Endothelial cell of umbilical vein (primary cell): ENCODE measurements around the gene ST6GALNAC4. TPM values are rescaled to one million over a fixed set of nuclear protein-coding genes. Genes with fewer than 3 reads are reported as not detected.

ENCODE experiments used
- BruUV-seq: library from RNA; stranded (reverse); fragments of 400-500 nt; replicated peaks from 2 replicates; lab custom pipeline; 2021; lab: Mats Ljungman, UMichigan
- CTCF ChIA-PET: fragments of 300-600, 350-600 bp; sonication (Branson Sonifier 250); formaldehyde crosslinking; loops from one replicate; lab custom pipeline; 2021; ENCODE audit warnings: antibody characterized with exemption, inconsistent platforms; lab: Charles Lee
- POLR2A ChIA-PET: fragments of 300-600, 350-600 bp; sonication (Branson Sonifier 250); formaldehyde crosslinking; loops from one replicate; lab custom pipeline; 2021; ENCODE audit warnings: antibody characterized with exemption, inconsistent platforms; lab: Charles Lee
- DNase-seq: peaks from one replicate; pipeline ENCODE4 v3.0.0-alpha.2; 2011; ENCODE audit warnings: low read depth, low spot score
- FAIRE-seq: peaks from 2 replicates; lab custom pipeline; 2011; peaks lifted over from hg19 to GRCh38; lab: Jason Lieb, UNC
- H2AFZ ChIP-seq: 2 replicates; pipeline ENCODE4 v1.6.0; 2012; ENCODE audit warnings: low read depth, low read length, control low read depth, inconsistent platforms
- H3K27ac ChIP-seq: 2 replicates; pipeline ENCODE4 v1.5.1; 2011; ENCODE audit warnings: low read depth, mild to moderate bottlenecking, control low read depth, low read length, moderate library complexity; ENCODE audit not compliant: insufficient read depth
- H3K27me3 ChIP-seq, 2 experiments: 2 replicates each; pipeline versions ENCODE4 v1.6.0 to v1.6.1; 2011; ENCODE audit warnings: low read length in 2 of 2, mixed read lengths in 1 of 2; ENCODE audit not compliant: control insufficient read depth in 2 of 2, insufficient read depth in 2 of 2
- H3K36me3 ChIP-seq, 2 experiments: 2 replicates in 1 of 2; 3 replicates in 1 of 2; pipeline ENCODE4 v1.5.1; 2011; ENCODE audit warnings: low read length in 2 of 2, mild to moderate bottlenecking in 1 of 2, moderate library complexity in 1 of 2; ENCODE audit not compliant: control insufficient read depth in 2 of 2, insufficient read depth in 2 of 2; ENCODE audit errors: extremely low read depth in 1 of 2
- H3K4me1 ChIP-seq: 3 replicates; pipeline ENCODE4 v1.5.1; 2011; ENCODE audit warnings: mild to moderate bottlenecking, low read length; ENCODE audit not compliant: control insufficient read depth, insufficient read depth; ENCODE audit errors: extremely low read depth
- H3K4me2 ChIP-seq: 2 replicates; pipeline ENCODE4 v1.6.1; 2011; ENCODE audit warnings: low read length, control low read depth, mixed read lengths; ENCODE audit not compliant: insufficient read depth
- H3K4me3 ChIP-seq, 3 experiments: fragments of 200-600 bp in 1 of 3; sonication (generic), shearing (Covaris generic) in 1 of 3; replicated peaks in 1 of 3; 2 replicates each; pipeline ENCODE4 v1.5.1; 2011 to 2016; ENCODE audit warnings: control low read depth in 3 of 3, low read length in 3 of 3, mild to moderate bottlenecking in 2 of 3, inconsistent platforms in 1 of 3, low read depth in 1 of 3, moderate library complexity in 1 of 3; ENCODE audit not compliant: insufficient read depth in 1 of 3
- H3K79me2 ChIP-seq: 2 replicates; pipeline ENCODE4 v1.6.0; 2012; ENCODE audit warnings: low read length, inconsistent platforms; ENCODE audit not compliant: control insufficient read depth, insufficient read depth
- H3K9ac ChIP-seq: replicated peaks from 2 replicates; pipeline ENCODE3; 2011; ENCODE audit warnings: low read length, control low read depth; ENCODE audit not compliant: insufficient read depth; ENCODE audit errors: extremely low read depth
- H3K9me1 ChIP-seq: replicated peaks from 3 replicates; pipeline ENCODE4 v1.6.0; 2011; ENCODE audit warnings: mild to moderate bottlenecking, low read length; ENCODE audit not compliant: control insufficient read depth, insufficient read depth; ENCODE audit errors: extremely low read depth
- H3K9me3 ChIP-seq: replicated peaks from 2 replicates; pipeline ENCODE4 v1.5.1; 2012; ENCODE audit warnings: low read length, inconsistent platforms; ENCODE audit not compliant: control insufficient read depth, insufficient read depth
- H4K20me1 ChIP-seq: replicated peaks from 2 replicates; pipeline ENCODE3; 2011; ENCODE audit warnings: mild to moderate bottlenecking, low read length; ENCODE audit not compliant: control insufficient read depth, insufficient read depth; ENCODE audit errors: extremely low read depth
- CTCF ChIP-seq, 2 donors: IDR thresholded peaks; 1 replicate in 1 of 2; 2 replicates in 1 of 2; pipeline ENCODE4 v1.5.1; 2011; ENCODE audit warnings: low read length in 2 of 2, mild to moderate bottlenecking in 2 of 2, moderate library complexity in 2 of 2, control low read depth in 1 of 2, inconsistent platforms in 1 of 2, low read depth in 1 of 2; ENCODE audit not compliant: insufficient read depth in 1 of 2; ENCODE audit errors: extremely low read depth in 1 of 2
- EZH2 ChIP-seq: IDR thresholded peaks from 2 replicates; pipeline ENCODE4 v1.6.1; 2012; ENCODE audit warnings: borderline replicate concordance, low read depth, mild to moderate bottlenecking, moderate library complexity, low read length, inconsistent platforms; ENCODE audit not compliant: severe bottlenecking
- FOS ChIP-seq: IDR thresholded peaks from 2 replicates; pipeline ENCODE4 v1.6.1; 2011; ENCODE audit warnings: mild to moderate bottlenecking, low read length, moderate library complexity, borderline replicate concordance; ENCODE audit not compliant: insufficient read depth
- GATA2 ChIP-seq: IDR thresholded peaks from 2 replicates; pipeline ENCODE4 v1.7.0; 2011; ENCODE audit warnings: low read depth, mild to moderate bottlenecking, moderate library complexity, mixed read lengths, low read length; ENCODE audit not compliant: insufficient read length, insufficient read depth
- JUN ChIP-seq: IDR thresholded peaks from 2 replicates; pipeline ENCODE4 v1.6.1; 2011; ENCODE audit warnings: borderline replicate concordance, low read depth; ENCODE audit not compliant: insufficient read length, insufficient read depth
- MAX ChIP-seq: IDR thresholded peaks from 2 replicates; pipeline ENCODE4 v1.6.1; 2011; ENCODE audit not compliant: insufficient read depth, insufficient read length
- MYC ChIP-seq: IDR thresholded peaks from one replicate; pipeline ENCODE4 v1.6.1; 2011; ENCODE audit warnings: mild to moderate bottlenecking, low read depth, low read length
- POLR2A ChIP-seq: IDR thresholded peaks from 2 replicates; pipeline ENCODE4 v1.6.1; 2012; ENCODE audit warnings: low read depth, mild to moderate bottlenecking, control low read depth, low read length
- POLR2AphosphoS5 ChIP-seq: IDR thresholded peaks from 2 replicates; pipeline ENCODE4 v1.6.1; 2012; ENCODE audit warnings: low read depth, mild to moderate bottlenecking, control low read depth, low read length, moderate library complexity; ENCODE audit not compliant: insufficient read depth
- dilution Hi-C: fragments of 300-500 bp; cut with MboI; formaldehyde crosslinking; loops from one replicate; pipeline ENCODE4 v1.15.0; 2019; ENCODE audit warnings: low sequenced_read_pairs; ENCODE audit not compliant: extremely low pct_ligation_motif_present
- intact Hi-C: fragments of 100-400 bp; cut with micrococcal nuclease; formaldehyde crosslinking; loops from one replicate; pipeline ENCODE4 v1.10.0; 2022
- polyA plus RNA-seq, 4 experiments: library from polyadenylated mRNA; depleted of rRNA in 3 of 4; stranded (reverse) in 3 of 4; unstranded in 1 of 4; fragments of >200 nt; gene quantifications; 2 replicates each; pipeline versions ENCODE4 v1.2.1 to v1.2.3, GENCODE V29; 2011 to 2012; ENCODE audit warnings: missing spikeins in 1 of 4
- total RNA-seq: library from RNA; stranded (reverse); gene quantifications from 2 replicates; pipeline ENCODE4 v1.2.3, GENCODE V29; 2021

ST6GALNAC4 gene
- total and polyA plus RNA-seq, 2 donors (not counting 3 experiments of a cell fraction or from before 2014, with no cell fraction given): 45.9 to 85.3 TPM

GRCh38 chr9:127959841-127960409, 43.1 kb upstream of the ST6GALNAC4 start:
- no peaks in the 10 kb centered on the region for H3K27me3 ChIP-seq
- no peaks in the 10 kb centered on the region for H3K9me1 ChIP-seq
- no TSS peak for BruUV-seq
- H3K27ac ChIP-seq: no peak overlapping the region
- H3K4me3 ChIP-seq: no peak overlapping the region
- H3K79me2 ChIP-seq: no peaks in the 10 kb centered on the region
- no peak for TF ChIP-seq CTCF (IDR thresholded peaks at IDR 0.05; ENCODE audit: extremely low read depth in 1 of 2, insufficient read depth in 1 of 2, low read depth in 1 of 2, low read length in 2 of 2)
- TF ChIP-seq JUN: no peak
- no peak for TF ChIP-seq MYC
- no peak for TF ChIP-seq MAX
- TF ChIP-seq FOS: no peak
- no peak for TF ChIP-seq POLR2AphosphoS5
- no peak for TF ChIP-seq GATA2
- TF ChIP-seq EZH2: no peak
- no peak for TF ChIP-seq POLR2A
- H3K9me3 ChIP-seq: no peaks in the 10 kb centered on the region
- intact Hi-C loops (no loop called here), dilution Hi-C loops (no loop called here)
- no peak overlapping the region for H3K4me2 ChIP-seq
- H3K36me3 ChIP-seq: no peaks in the 10 kb centered on the region
- POLR2A ChIA-PET: no interaction called here
- H3K4me1 ChIP-seq: no peaks in the 10 kb centered on the region
- FAIRE-seq: no peak
- H3K9ac ChIP-seq: no peak overlapping the region
- H2AFZ ChIP-seq: no peak overlapping the region
- no peaks in the 10 kb centered on the region for H4K20me1 ChIP-seq
- CTCF ChIA-PET: interaction anchor here (0.7 to 1.1 kb wide), 4 partner anchors 16 to 75 kb away, joined by 3 to 5 read pairs (median 3); no protein-coding TSS in a partner anchor
- DNase-seq: no peak
